ENCODE results near the gene BANP. TPM values are rescaled to one million over a fixed set of nuclear protein-coding genes. Genes with fewer than 3 reads are reported as not detected.
A peak's percentile ranks its signal among the peaks of the same experiment; 100 is the strongest.
"Not testable (repeated sequence)": the region's sequence is repeated elsewhere in the genome, so short reads cannot be mapped to it uniquely, and the experiment has no call there.

BANP gene, protein sequence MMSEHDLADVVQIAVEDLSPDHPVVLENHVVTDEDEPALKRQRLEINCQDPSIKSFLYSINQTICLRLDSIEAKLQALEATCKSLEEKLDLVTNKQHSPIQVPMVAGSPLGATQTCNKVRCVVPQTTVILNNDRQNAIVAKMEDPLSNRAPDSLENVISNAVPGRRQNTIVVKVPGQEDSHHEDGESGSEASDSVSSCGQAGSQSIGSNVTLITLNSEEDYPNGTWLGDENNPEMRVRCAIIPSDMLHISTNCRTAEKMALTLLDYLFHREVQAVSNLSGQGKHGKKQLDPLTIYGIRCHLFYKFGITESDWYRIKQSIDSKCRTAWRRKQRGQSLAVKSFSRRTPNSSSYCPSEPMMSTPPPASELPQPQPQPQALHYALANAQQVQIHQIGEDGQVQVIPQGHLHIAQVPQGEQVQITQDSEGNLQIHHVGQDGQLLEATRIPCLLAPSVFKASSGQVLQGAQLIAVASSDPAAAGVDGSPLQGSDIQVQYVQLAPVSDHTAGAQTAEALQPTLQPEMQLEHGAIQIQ
- total RNA-seq = 22.4 TPM

DNA sequence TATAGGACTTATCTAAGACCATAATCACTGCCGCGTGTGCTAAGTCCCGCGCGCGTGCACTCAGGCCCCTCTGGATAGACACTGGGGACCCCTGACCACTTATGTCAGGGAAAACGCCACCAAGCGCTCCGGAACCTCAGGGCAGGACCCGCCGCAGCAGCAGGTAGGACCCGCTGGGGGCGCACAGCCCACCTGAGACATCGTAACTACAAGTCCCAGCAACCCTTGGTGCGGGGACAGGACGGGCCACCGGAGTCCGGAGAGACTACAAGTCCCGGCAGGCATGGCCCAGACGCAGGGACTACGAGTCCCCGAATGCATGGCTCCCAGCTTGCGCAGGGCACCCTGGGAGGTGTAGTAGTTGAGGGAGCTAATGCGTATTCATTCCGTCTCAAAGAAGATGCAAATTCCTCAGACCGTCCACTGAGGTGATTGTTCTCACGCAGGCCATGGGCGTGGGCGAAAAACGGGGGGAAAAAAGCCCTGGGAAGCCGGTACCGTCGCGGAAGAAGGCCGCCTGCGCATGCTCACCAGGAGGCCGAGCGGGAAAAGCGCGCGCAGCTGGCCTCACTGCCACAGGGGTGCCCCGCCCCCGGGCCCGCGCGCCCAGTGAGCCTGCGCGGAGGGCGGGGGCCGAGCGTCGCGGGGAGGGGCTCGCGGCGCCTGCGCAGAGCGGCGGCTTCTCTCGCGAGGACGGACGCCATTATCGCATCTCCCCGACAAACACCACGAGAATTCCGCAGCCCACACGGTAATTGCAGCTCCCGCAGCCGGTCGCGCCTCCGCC lies at the start of gene BANP:
Gene BANP, plus strand, starts transcription at position 670 of the 787 bp plus-strand sequence. CDS start 23,682 bp downstream, outside the sequence.
- ATAC-seq (peak; percentile 86), DNase-seq (ENCODE audit: low spot score) (peak; percentile 98)

DNA sequence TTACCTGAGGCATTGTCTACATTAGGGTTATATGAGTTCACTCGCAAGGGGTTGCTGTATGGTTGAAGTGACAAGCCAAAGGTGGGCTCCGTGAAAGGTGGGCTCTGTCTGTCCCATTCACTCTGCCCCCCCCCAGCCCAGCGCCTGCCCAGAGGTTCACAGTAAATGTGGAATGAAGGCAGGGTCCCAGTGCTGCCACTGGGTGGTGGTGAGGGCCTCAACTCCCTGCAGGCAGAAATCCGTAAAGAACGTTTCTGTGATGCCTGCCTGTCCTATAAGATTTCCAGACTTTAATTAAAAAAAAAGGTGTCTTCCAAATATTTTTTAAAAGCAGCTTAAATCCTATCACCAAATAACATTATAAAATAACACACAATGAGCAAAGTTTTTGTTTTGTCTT lies 46.3 kb upstream of the BANP start:
- DNase-seq (ENCODE audit: low spot score) = not testable (repeated sequence)
- peak; percentile 12 for ATAC-seq

DNA sequence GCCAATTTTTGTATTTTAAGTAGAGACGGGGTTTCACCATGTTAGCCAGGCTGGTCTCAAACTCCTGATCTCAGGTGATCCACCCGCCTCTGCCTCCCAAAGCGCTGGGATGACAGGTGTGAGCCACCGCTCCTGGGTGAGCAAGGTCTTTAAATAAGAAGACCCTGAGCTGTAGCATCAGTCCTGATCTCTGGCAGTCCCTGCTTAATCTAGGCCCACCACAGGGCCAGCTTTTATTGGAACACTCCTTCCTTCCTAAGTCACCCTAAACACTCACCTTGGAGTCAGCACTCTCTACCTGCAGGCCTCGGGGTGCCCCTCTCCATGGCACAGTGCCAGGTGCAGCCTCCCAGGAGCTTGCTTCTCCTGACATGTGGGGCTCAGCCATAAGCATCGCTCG lies 45.7 kb upstream of the BANP start:
- not testable (repeated sequence) for DNase-seq (ENCODE audit: low spot score); ATAC-seq

DNA sequence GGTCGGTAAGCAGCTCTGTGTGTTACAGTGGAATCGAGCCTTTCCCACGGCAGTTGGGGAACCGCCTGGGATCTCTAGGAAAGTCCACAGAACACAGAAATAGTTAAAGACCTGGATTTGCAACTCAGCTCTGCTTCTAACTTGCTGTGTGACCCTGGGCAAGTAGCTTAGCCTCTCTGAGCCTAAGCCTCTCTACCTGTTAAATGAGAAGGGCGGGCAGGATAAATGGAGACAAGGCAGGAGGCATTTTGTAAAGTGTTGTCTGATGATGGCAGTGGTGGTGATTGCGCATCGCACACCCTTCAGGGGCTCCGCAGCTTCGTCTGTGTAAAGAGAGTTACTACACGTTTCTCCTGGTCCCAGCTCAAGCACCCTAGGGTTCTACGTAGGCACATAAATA lies 43.1 kb upstream of the BANP start:
- not testable (repeated sequence) for DNase-seq (ENCODE audit: low spot score); ATAC-seq

DNA sequence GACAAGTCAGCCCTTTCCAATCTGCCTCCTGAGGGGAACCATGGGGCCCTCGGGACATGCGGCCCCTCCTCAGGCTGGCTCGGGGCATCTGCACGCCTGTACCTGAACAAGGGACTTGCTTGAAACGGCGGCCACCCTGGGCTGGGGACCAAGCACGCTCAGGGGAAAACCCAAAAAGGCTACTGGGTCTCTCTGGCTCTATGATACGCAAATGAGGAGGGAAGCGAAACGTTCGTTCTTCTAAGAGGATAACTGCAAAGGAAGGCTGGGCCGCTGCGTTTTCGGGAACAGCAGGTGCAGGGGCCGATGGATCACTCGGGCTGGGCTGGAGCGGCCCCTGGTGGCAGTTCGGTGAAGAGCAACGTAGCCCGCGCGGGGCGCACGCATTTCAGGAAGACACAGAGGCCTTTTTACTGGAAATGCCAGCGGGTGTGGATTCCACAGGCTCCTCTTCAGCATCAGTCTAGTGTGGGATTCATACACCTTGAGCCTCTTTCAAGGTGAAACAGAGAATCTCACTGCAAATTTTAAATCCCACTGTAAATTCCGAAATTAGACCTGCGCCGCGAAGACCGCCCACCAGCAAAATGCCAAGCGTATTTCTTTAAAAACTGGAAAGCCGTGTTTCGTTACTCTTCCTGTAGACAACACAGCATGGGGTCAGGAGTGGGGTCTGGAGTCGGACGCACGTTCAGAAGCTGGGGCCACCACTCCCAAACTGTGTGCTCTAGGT lies 41.9 kb upstream of the BANP start:
- peak; percentile 41 for ATAC-seq
- DNase-seq (ENCODE audit: low spot score) = not testable (repeated sequence)

DNA sequence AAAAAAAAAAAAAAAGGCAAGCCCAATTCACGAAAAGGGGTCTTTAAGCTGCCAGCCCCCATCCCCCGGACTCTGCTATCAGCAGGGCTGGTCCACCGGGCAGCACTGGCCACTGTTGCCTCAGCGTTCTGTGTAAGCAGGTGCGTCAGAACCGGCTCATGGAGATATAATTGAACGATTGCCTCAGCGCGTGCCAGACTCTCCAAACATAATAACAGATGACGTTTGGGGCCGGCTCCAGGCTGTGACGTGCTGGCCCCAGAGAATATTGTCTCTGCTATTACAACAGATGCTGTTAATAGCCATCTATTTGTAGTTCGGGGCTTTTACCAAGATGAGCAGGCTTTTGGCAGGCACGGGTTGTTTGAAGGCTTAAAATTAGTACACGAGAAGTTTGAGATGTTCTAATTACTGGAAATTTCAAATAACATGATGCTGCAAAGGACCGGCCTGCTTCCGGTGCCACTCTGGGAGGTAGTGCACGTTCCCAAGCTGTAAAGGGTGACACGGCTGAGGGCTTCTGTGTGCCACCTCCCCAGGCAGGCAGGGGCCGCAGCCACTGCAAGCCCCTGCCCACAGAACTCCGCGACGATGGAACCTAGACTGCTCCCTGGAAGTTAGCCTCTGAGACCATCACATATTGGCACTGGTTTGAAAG lies 40.0 kb upstream of the BANP start:
- DNase-seq (ENCODE audit: low spot score) (peak; percentile 72), ATAC-seq (peak; percentile 76)

DNA sequence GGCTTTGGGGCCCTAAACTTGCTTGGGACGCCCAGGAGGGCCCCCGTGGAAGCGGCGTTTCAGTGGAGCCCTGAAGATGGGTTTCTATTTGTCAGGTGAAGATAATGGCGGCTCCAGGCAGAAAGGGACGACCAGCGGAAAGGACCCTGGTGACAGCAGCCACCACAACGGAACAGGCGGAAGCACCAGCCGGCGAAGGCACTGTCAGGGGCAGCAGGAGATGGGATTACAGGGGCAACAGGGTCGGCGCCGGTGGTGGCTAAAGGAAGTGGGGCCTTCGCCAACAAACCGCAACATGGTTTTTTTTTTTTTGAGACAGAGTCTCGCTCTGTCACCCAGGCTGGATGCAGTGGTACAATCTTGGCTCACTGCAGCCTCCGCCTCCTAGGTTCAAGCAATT lies 38.5 kb upstream of the BANP start:
- ATAC-seq; DNase-seq (ENCODE audit: low spot score): not testable (repeated sequence)

DNA sequence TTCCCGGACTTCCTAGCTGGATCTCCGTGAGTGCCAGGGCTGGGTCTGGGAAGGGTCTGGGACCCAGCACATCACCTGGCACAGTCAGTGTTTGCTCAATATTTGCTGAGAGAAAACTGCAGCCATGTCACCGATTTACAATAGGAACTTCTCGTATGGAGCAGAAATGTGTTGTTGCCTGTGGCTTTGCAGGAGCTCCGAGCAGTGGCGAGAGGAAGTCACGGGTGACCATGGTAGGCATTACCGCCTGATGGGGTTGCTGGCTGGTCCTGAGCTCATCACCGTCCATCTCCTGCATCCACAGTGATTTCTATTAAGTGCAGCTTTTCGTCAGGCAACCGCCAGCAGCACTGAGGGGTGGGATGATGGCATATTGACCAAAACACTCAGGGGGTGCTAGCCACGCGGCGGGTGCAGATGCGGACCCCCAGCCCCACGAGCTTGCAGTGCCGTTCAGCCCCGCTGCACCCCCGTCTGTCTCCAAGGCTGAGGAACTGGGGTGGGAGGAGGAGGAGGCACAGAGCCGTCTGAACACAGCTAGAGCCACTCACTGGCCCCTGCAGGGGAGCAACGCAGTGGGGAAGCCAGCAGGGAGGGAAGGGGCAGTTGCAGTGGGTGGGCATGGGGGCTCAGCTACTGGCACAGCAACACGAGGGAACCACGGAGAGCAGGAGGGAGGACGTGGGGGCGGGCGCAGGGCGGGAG lies 37.1 kb upstream of the BANP start:
- not testable (repeated sequence) for DNase-seq (ENCODE audit: low spot score); ATAC-seq

DNA sequence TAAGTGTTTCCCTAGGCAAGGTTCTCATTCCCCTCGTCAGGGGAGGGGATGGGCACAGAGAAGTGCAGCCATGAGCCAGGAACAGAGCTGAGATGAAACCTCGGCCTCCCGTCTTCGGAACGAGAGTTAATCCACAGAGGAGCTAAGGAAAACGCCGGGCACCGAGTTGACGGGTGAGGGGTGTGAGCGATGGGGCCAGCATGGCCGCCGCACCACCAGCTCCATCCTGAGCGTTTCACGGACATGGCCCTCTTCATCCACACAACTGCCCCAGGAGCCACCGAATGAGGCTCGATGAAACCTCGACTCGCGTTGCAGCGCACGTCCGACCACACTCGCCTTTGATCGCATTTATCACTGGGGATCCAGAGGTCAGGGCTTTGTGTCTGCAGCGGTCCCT lies 36.4 kb upstream of the BANP start:
- DNase-seq (ENCODE audit: low spot score) = no peak
- ATAC-seq = no peak

DNA sequence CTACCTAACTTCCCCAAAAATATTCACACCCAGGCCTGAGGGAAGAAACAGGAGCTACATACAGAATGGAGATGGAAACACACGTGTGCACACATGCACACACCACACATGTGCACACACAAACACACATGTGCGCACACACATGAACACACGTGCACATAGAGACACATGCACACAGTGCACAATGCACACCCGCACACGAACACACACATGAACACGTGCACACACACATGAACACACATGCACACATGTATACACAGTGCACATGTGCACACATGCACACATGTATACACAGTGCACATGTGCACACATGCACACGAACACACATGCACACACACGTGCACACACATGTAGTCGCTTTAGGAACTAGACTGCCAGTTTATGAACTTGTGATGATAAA lies 33.7 kb upstream of the BANP start:
- DNase-seq (ENCODE audit: low spot score) = no peak
- no peak for ATAC-seq

DNA sequence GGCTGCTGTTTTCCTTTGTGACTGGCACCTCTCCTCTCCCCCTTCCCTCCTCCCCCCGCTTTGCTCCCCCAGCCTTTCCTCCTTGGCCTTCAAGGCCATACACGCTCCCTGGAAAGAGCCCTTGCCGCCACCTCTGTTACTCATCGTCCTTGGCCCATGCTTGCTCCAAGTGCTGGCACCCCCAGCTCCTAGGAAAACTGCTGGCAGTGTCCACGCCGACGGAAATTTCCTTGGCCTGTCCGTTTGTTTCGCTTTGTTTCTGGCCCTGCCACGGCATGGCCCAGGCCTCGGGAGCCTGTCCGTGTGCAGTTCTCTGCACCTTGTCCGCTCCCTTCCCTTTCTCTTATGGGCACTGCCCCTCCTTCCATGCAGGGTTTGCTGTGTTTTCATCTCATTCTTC lies 32.9 kb upstream of the BANP start:
- ATAC-seq = no peak
- no peak for DNase-seq (ENCODE audit: low spot score)

DNA sequence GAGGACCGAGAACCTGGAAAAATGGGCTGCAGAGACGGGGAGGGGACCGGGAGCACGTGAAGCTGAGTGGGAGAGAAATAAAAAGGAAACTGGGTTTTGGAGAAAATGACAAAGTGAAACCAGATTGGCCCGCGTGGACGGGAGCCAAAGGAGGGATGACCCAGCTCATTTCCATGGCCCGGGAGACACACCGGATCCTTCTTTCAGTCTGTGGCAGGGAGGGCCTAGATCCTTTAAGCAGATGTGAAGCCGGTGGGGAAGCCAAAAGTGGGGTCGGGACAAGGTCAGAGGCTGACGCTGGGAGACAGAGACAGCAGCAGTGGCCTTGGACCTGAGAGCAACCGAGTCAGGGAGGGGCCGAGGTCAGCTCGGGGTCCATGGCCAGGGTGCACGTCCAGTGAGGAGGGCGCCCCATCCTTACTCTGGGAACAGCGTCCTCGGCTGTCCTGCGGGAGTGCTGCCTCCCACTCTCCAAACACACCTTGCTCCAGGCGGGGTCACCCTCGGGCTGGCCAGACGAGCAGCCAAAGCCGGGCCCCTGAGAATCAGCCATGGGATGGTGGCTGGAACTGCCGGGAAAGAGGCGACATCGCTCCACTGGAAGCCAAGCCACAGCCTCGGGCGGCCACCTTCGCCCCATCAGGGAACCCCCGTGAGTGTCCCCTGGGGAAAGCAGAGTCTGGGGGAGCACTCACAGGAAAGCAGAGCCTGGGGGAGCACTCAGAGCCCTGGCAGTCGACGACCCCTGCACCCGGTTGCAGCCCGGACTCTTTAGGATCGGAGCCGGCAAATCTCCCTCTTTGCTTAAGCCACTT lies 32.2 kb upstream of the BANP start:
- no peak for ATAC-seq
- DNase-seq (ENCODE audit: low spot score) = no peak

DNA sequence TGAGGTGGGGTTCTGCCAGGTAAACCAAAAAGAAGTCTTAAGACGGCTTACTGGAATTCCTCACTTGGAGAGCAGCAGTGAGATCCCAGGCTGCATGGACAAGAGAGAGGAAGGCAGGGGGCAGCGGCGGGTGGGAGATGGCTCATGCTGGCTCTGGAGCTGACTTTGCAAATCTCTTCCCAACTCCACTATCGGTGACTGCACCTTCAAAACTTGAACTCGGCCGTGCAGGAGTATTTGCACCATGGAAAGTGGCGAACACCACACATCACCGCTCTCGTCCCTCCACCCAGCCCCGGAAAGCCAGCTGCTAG lies 31.6 kb upstream of the BANP start:
- no peak for ATAC-seq
- DNase-seq (ENCODE audit: low spot score) = no peak

DNA sequence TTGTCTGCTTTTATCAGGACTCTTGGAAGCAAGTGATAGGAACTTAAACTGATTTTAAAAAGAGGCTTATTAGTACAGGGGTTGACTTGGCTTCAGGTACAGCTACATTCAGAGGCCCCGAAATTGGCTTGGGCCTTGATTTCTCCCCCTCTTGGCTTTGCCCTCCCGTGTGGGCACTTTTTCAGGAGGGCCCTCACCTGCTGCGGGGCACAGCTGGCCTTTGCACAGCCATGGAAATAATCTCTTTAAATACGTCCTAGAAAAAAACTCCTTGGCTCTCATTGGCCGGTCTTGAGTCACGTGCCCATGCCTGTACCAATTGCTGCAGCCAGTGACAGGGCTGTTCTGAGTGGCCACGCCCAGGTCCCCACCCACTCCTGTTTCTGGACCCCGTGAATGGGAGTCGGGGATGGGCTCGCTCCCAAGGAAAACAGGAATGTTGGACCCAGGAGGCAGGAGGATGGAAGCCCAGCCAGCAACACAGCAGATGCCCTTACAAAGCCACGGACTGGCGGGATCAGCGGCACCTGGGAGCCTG lies 29.9 kb upstream of the BANP start:
- ATAC-seq (peak; percentile 62), DNase-seq (ENCODE audit: low spot score) (peak; percentile 69)

DNA sequence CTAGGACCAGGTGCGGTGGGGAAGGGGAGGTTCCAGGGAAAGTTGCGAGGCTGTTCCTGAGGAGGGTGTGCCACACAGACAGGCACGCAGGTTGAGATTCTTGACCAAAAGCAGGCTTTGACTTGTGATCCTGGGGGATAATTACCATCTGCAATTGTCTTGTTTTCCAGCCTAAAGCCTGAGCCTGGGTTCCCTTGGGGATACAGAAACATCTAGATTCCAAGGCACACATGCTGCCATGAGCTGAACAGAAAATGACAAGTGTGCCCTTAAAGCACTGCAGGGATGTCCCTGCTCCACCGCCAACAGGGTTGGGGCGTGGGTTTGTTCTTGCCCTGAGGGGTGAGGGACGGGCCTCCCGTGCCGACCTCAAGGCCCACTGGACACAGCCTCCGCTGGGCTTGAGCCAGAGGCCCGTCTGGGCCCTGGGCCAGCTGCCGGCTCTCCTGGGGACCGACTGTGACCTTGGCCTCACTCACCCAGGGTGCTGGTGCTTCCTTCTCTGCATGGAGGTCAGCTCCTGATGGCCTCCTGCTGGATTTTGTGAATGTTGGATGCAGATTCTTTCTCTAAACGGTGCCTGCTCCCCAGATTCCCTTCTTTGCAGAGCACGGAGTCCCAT lies 28.9 kb upstream of the BANP start:
- ATAC-seq = peak; percentile 75

DNA sequence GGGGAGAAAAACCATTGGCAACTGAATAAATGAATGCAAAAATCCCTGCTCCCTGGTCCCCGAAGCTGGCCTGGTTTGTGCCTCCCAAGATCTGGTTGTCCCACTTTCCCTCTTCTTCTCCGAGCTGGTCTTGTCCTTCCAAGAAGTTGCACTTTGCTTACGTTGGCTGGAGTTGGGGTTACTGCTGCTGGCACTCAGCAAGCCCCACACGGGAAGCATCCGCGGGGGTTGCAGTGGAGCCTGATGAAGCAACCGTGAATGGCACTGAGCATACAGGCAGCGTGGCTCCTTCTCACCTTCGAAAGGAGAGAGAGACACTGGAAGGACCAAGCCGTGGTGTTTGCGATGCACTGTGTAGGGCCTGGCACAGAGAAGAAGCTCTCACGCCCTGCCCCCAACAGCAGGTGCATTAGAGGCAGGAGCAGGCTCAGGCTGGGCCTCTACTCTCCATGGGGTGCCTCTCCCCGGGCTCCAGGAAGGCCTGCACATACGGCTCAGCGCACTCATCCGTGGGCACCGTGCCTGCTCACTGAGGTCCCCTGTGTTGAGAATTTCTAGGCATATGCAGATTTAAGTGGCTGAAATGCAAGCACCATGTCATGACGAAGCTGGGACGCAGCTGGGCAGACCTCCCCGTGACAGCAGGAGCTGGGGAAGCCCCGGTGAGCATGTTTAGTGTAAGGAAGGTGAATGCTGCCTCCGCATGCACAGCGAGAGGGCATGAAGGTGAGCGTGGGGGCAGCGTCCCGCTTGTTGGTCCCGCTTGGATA lies 27.0 kb upstream of the BANP start:
- no peak for ATAC-seq
- no peak for DNase-seq (ENCODE audit: low spot score)

More for the DNA sequence above, 28.9 kb upstream of the BANP start:
- peak; percentile 81 for DNase-seq (ENCODE audit: low spot score)

DNA sequence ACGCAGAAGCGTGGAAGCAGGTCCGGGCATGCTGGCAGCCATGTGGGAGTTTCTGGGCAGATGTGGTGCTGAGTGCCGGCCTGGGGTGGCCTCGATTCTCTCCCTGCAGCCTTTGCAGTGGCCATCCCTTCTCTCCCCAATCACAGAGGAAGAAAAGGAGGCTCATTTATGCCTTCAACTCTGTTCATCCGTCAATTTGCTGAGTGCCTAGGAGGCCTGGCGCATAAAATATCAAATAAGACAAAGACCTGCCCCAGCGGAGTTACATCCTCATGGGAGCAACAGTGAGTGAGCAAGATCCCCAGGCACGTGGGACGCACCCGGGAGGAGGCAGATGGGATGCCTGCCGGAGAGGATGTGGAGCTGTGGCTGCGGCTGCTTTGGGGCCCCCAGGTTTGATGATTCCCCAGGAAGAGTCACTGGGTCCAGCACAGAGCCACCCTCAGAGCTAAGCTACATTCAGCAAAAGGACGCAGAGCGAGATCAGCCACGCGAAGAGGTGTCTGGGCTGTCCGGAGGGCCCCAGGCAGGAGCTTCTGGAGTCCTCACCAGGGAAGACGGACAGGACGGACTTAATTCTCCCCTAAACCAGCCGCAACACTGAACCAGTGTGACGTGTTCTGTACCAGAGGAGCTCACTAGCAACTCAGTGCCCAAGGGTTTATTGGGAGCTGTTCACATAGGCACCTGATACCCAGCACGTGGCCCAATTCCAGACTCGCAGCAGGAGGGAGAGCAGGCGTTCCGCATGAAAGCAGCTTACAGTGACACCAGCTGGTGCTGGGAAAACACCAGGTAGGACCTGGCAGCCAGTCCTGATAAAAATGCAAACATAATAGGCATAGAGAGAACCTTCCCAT lies 26.2 kb upstream of the BANP start:
- DNase-seq (ENCODE audit: low spot score) (no peak), ATAC-seq (no peak)

Data from left lobe of liver (tissue), 2 donors.